Measurements from ENCODE around the gene CLEC1A.

The CLEC1A gene, protein sequence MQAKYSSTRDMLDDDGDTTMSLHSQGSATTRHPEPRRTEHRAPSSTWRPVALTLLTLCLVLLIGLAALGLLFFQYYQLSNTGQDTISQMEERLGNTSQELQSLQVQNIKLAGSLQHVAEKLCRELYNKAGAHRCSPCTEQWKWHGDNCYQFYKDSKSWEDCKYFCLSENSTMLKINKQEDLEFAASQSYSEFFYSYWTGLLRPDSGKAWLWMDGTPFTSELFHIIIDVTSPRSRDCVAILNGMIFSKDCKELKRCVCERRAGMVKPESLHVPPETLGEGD

DNA sequence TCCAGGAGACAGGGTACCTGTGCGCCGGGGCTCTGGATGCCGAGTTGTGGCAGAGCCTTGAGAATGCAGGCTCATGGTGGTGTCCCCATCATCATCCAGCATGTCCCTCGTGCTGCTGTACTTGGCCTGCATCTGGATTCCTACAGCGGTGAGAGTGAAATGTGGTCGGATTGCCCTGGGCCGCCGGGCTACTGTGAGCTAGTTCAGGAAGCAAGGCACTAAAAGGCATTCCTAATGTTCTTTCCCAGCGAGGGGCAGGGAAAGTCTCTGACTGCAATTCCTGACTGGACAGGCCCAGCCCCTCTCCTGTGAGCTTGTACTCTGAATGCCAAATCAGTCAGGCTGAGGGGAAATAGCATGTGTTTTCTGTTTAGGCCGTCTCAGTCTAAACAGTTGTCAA is at the start of gene CLEC1A:
Gene CLEC1A, minus strand, starts transcription at position 195 of the 400 bp plus-strand sequence. Its CDS starts 63 bp downstream, at position 132.
- no peak for FAIRE-seq

DNA sequence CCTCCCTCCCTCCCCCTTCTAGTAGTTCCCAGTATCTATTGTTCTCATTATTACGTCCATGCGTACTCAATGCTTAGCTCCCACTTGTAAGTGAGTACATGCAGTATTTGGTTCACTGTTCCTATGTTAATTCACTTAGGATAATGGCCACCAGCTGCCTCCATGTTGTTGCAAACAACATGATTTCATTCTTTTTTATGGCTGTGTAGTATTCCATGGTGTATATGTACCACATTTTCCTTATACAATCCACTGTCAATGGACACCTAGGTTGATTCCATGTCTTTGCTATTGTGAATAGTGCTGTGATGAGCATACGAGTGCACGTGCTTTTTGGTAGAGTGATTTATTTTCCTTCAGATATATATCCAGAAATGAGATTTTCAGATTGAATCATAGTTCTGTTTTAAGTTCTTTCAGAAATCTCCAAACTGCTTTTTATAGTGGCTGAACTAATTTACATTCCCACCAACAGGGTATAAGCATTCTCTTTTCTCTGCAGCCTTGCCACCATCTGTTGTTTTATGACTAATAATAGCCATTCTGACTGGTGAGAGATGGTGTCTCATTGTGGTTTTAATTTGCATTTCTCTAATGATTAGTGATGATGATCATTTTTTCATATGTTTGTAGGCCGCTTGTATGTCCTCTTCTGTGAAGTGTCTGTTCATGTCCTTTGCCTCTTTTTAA is 49.1 kb upstream of the CLEC1A start:
- no peak for FAIRE-seq

DNA sequence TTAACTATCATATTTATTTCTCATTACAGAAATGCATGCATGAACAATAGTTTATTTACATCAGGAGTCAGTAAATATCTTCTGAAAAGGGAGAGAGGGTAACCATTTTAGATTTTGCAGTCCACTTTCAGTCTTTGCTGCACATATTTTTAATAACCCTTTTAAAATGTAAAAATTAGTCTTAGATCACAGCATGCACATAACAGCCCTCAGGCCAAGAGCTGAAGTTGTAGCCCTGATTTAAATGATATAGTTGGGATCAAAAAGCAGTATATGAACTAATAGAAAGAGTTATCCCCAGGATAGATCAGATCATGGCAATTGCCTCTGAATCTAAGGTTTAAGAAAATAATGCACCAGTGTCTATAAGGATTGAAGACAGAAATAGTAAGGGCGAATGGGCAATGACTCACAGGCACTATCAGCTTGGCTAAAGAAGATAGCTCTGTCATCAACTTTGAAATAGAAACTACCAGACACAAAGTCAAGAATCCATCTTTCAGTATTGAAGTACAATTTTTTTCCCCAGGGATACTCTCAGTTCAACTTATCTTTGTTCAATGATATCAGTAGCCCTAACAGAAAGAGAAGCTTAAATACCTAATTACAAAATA is 44.3 kb upstream of the CLEC1A start:
- no peak for FAIRE-seq

DNA sequence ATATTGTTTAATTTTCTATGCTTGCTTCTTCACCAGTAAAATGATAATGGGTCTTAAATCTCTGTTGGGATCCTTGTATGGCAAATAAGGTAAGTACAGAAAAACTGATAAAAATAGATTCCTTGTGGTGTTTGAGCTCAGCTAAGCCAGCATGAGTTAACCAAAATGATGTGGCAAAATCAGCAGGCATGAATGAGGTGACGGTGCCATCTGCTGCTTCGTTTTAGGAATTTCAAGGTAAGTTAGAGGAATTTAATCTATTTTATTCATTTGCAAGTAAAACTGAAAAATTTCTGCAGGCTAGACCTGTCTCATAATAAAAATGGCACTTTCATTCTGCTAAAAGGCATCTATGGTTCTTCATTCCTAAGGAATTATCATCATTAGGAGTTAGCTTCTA is 41.2 kb upstream of the CLEC1A start:
- FAIRE-seq = peak; percentile 71

DNA sequence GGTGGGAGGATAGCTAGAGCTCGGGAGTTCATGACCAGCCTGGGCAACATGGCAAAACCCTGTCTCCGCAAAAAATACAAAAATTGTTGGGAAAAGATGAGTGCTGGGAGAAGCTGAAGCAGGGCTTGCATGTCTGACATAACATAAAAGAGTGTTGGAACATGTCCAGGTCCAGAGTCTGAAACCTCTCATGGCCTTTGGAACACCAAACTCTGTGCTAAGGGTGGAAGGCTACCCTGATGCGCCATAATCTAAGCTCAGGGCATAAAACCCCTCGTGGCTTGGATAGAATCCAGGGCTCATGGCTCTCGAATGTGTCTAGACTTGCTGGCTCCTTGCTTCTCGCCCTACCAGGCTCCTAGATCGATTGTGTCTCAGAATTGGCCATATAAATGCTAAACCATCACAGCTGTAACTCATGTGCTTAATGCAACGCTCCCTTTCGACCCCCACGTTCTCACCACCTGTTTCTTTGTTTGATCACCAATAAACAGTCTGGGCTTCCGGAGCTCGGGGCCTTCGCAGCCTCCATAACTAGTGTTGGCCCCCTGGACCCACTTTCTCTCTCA is 37.9 kb upstream of the CLEC1A start:
- no peak for FAIRE-seq

DNA sequence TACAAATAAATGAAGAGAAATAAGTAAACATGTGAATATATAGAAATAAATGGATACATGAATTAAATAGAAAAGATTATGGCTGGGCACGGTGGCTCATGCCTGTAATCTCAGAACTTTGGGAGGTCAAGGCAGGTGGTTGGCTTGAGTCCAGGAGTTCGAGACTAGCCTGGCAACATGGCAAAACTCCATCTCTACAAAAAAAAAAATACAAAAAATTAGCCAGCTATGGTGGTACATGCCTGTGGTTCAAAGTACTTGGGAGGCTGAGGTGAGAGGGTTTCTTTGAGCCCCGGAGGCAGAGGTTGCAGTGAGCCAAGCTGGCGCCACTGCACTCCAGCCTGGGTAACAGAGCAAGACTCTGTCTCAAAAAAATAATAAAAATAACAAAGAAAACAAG is 36.3 kb upstream of the CLEC1A start:
- FAIRE-seq = no peak

DNA sequence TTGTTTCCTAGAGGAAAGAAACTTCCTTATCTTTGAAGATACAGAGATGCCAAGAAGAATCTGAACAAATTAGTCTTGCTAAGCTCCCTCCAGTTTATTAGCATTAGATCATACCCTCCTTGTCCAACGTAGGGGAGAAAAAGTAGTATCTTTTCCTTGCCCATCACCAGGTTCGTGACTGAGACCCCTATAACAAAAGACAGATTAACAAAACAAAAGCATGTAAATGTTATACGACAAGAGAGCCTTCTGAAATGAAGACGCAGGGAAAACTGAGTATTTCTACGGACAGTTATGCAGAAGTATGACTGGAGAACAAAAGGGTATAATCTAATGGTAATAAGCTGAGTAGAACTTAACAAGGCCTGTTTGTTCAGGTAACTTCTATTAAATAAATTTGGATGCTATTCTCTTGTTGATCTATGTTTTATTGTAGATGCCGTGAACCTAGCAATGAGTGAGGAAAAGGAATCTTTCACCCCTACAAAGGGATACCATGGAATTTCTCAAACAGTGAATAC is 34.1 kb upstream of the CLEC1A start:
- no peak for FAIRE-seq

DNA sequence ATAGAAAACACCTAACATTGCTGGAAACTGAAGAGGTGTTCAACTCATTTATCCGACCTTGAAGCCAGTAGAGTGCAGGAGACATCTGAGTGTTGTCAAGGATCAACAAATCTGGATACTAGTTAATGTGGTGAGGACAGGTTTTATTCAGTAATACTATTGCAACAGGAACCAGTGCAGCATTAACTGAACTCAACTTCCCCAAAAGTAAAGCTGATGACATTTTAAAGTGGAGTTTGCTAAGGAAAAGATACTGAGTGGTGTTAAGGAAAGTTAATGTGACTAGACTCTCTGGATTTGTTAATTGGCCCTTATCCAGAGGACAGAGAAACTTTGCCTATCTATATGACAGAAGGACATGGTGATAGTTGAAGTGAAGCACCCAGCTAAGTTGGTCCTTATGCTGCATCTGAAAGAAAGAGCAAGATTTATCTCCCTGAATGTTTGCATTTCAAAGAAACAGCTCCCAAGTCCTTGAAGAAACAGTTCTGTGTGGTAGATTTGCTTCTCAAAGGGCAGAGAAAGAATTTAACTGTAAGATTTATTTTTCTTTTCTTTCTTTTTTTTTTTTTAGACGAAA is 32.4 kb upstream of the CLEC1A start:
- FAIRE-seq = no peak

DNA sequence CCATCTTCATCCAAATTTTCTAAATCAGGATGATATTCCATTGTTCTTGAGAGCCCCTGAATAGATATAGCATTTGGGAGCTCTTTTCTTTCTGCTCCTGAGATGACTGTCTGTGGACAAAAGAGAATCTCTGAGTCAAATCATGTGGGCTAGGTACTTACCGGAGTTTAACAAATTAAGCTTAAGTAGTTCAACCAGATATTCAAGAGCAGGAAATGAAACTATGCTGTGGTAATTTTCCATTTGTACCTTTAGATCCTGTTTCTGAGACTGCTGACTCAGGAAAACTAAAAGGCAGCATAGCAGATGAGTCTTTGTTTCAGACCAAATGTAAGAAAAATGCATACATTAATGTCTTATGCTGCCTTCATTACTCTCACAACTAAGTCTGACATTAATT is 31.3 kb upstream of the CLEC1A start, which contains the start of gene CLEC7A:
Gene CLEC7A, minus strand, starts transcription at position 158 of the 400 bp plus-strand sequence. Its CDS starts 117 bp downstream, at position 41.
- no peak for FAIRE-seq

DNA sequence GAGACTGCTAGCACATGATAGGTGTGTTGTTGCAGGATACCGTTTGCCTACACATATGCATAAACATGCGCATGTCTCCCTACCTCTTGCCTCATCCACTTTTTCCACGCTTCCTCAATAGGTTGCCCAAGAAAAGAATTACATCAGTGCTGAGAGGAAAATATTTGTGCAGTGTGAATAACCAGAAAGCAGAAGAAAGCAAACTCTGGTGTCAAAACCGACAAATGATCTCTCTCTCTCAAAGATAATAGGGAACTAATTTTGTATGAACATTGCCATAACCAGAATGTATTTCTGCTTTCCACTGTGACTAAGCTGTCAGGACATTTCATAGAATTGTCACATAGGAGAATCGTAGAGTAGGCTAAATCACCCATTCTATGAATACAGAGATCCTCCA is 29.9 kb upstream of the CLEC1A start:
- FAIRE-seq = no peak

DNA sequence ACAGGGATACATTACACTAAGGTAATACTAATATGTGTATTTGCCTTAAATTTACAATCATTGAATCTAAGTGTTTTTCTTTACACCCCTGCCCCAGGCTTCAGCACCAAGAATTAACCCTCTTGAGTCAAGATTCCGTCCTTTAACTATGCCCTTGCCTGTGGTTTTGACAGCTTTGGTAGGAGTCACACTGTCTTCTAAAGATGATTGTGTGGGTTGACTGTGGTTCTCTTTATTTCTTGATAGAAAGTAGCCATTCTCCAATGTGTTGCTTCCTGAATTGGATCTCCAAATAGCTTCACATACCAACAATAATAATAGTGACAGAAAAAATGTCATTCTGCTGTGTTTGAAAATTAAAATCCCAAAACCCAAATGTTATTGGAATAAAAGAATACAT is 27.6 kb upstream of the CLEC1A start:
- FAIRE-seq = no peak

DNA sequence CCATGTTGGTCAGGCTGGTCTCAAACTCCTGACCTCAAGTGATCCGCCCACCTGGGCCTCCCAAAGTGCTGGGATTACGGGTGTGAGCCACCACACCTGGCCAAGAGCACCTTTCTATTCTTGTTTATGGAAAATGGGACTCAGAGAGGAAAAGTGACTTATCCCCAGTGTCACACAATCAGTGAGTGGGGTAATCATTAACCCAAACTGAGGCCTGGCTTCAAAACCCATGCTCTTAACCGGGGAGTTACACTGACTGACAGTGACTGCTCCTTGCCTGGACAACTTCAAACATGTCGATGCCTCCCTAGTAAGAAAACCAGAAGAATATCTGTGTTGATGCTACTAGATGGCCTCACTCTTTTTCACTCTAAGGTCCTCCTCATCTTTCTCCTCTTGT is 23.9 kb upstream of the CLEC1A start:
- FAIRE-seq = no peak

DNA sequence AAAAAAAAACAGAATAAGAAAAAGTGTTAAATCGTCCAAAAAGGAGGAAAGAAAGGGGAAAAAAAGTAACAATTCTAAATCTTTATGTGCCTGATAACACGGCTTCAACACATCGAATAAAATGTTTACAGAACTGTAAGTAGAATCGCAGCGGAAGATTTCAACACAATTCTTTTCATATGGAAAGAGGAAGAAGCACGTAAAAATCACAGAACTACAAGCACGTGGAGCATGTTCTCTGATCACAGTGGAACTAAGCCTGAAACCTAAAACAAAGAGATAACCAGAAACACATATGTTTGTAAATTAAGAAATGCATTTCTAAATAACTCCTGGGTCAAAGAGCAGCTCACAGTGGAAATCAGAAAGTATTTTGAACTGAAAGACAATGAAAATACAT is 22.5 kb upstream of the CLEC1A start:
- FAIRE-seq = no peak

DNA sequence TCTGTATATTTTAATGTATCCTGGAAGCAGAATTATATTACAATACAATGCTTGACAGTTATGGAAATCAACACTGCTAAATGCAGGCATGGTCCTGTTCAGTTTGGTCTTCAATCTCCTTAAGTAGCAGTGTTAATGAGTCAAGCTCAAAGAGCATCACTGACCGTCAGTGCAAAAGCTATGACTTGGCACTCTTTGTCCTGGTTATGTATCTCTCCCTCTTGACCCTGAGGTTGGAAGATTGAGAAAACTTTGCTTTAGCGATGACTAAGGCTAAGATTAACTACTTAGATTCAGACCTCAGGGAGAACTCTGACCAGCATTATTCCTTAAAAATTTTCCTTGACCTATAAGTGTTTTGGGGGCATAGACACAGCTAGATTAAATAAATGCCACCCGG is 20.3 kb upstream of the CLEC1A start:
- FAIRE-seq = no peak

DNA sequence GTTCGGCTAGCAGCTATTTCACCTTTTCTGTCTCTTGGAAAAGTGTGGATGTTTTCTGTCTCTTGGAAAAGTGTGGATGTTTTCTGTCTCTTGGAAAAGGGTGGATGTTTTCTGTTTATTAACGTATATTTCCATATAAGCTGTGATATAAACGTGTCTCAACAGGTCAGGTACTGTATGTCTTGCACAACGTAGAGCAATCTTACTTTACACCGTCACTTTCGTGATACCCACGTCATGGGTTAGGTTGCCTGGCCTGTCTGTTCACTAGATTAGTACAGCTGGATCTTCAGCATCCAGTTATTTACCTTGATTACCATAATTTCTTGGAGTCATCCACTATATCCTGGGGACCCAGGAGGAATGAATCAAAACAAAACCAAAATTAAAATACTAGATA is 17.1 kb upstream of the CLEC1A start:
- FAIRE-seq = no peak

DNA sequence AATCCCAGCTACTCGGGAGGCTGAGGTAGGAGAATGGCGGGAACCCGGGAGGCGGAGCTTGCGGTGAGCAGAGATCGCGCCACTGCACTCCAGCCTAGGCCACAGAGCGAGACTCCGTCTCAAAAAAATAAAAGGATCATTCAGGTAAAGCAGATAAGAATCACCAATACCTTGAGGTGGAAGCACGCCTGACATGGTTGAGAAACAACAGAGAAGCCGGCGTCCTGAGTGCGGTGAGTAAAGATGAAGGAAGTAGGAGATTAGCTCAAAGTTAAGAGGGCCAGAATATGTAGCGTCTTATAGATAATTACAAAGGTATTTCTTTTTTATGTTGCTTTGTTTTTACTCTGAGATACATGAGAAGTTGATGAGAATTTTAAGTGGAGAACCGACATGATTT is 16.5 kb upstream of the CLEC1A start:
- FAIRE-seq = no peak

DNA sequence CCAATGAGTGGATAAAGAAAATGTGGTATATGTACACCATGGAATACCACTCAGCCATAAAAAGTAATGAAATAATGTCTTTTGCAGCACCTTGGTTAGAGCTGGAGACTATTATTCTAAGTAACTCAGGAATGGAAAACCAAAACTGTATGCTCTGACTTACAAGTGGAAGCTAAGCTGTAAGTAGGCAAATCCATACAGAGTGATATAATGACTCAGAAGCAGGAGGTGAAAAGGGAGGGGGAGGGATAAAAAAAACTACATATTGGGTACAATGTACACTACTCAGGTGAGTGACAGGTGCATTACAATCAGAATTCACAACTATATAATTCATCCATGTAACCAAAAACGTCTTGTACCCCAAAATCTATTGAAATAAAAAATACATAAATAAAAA is 15.1 kb upstream of the CLEC1A start:
- FAIRE-seq = no peak

DNA sequence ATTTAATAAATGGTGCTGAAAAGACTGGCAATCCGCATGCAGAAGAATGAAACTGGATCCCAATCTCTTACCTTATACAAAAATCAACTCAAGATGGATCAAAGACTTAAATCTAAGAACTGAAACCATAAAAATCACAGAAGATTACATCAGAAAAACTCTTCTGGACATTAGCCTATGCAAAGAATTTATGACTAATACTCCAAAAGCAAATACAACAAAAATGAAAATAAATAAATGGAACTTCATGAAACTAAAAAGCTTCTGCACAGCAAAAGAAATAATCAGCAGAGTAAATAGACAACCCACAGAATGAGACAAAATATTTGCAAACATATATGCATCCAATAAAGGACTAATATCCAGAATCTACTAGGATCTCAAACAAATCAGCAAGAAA is 14.3 kb upstream of the CLEC1A start:
- no peak for FAIRE-seq

DNA sequence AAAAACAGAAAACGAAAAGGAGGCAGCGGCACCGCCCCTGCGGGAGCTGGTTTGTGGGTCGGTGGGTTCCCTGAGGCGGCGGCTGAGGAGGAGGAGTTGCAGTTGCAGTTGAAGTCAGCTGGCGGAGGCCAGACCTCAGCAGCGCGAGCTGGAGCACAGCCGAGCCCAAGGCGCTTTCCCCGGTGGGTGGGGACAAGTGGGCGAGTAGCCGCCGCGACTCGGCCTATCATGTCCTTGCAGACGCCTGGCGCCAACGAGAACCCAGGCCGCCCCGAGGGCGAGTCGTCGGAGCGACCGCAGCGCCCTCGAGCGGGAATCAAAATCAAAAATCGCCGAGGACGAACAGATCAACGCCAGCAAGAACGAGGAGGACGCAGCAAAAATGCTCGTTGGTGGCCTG is 12.7 kb upstream of the CLEC1A start:
- no peak for FAIRE-seq

DNA sequence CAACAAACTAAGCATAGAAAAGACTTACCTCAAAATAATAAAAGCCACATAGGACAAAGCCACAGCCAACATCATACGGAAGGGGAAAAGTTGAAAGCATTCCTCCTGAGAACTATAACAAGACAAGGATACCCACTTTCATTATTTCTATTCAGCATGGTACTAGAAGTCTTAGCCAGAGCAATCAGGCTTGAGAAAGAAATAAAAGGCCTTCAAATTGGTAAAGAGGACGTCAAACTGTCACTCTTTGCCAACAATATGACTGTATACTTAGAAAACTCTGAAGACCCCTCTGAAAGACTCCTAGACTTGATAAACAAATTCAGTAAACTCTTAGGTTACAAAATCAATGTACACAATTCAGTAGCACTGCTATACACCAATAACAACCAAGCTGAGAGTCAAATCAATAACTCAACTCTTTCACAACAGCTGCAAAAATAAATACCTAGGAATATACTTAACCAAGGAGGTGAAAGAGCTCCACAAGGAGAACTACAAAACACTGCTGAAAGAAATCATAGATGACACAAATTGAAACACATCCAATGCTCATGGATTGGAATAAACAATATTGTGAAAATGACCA is 11.6 kb upstream of the CLEC1A start:
- FAIRE-seq = no peak

DNA sequence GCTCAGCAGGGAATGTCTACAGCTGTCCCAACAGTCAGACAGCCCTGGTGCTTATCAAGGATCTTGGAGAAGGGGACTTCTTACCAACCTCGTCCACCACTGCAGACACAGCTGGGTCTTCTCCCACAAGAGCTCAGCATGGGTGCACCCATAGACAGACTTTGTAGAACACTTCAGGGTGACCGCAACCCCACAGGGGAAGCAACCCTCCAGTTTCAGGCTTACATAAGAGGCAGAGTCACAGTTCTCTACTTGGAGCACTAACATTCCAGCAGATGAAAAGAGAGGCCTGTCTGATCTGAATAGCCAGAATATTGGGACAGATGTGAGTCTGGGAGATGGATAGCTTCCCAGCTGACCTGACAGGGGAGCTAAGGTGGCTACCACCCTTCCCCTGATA is 3.5 kb upstream of the CLEC1A start:
- FAIRE-seq = no peak

DNA sequence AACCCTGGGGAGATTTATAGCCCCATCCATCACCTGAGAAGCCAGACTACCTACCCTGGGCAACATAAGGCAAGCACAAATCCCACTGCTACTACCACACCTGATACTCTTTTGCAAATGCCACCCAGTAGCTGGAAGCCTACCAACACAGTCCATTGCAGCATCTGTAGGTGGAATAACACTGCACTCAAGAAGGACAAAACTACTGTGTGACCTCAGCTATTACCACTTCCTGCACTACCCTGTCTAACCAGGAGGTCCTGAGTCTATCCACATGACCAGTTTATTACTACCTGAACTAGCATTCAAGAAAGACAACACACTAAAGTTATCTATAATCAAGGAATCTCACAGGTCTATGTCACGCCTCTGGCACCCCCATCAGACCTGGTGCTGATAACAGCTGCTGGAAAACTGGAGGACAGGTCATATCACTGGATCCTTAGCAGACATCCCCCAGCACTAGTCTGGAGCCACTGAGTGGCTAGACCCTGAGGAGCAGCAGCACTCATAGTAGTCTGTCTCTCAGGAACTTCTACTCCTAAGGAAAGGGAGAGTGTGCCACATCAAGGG is 2.9 kb upstream of the CLEC1A start:
- no peak for FAIRE-seq
